SK-N-SH (cell line): ENCODE results near the gene AMZ1. TPM values are rescaled to one million over a fixed set of nuclear protein-coding genes. Genes with fewer than 3 reads are reported as not detected.

Source experiments
- CTCF ChIA-PET: fragments of 300-600, 350-600 bp; formaldehyde crosslinking; extraction: SDS; loops from one replicate; lab custom pipeline; 2021; lab: Yijun Ruan, JAX
- POLR2A ChIA-PET: fragments of 350-600 bp; sonication (Branson Sonifier 250); formaldehyde crosslinking; extraction: SDS; loops from one replicate; lab custom pipeline; 2020; ENCODE audit warnings: antibody characterized with exemption, inconsistent platforms; lab: Yijun Ruan, JAX
- DNase-seq: peaks from one replicate; pipeline ENCODE4 v3.0.0; 2012
- H2AFZ ChIP-seq: fragments of 200-600 bp; sonication (generic); 2 replicates; pipeline ENCODE4 v1.8.1; 2016; ENCODE audit warnings: antibody characterized with exemption, mild to moderate bottlenecking, low read depth
- H3F3A ChIP-seq: fragments of 200-600 bp; sonication (generic); replicated peaks from 2 replicates; pipeline ENCODE3; 2016; ENCODE audit warnings: antibody characterized with exemption, mild to moderate bottlenecking; ENCODE audit not compliant: insufficient read depth
- H3K27ac ChIP-seq, 2 experiments: fragments of 200-500 bp in 1 of 2; fragments of 200-600 bp in 1 of 2; sonication (Bioruptor generic) in 1 of 2; sonication (generic), shearing (Covaris generic) in 1 of 2; 2 replicates each; pipeline versions ENCODE4 v1.5.1 to v1.6.1; 2014 to 2016; ENCODE audit warnings: low read depth in 2 of 2, inconsistent platforms in 1 of 2, low read length in 1 of 2, mild to moderate bottlenecking in 1 of 2, mixed read lengths in 1 of 2
- H3K27me3 ChIP-seq: fragments of 200-600 bp; sonication (generic), shearing (Covaris generic); 2 replicates; pipeline ENCODE4 v1.6.1; 2016; ENCODE audit warnings: mixed run types; ENCODE audit not compliant: insufficient read depth
- H3K36me3 ChIP-seq, 2 experiments: fragments of 200-500 bp in 1 of 2; fragments of 200-600 bp in 1 of 2; sonication (Bioruptor generic) in 1 of 2; sonication (generic) in 1 of 2; replicated peaks in 1 of 2; 2 replicates each; pipeline versions ENCODE3 to v1.5.1; 2014 to 2016; ENCODE audit warnings: low read length in 1 of 2, mild to moderate bottlenecking in 1 of 2; ENCODE audit not compliant: insufficient read depth in 2 of 2, control insufficient read depth in 1 of 2
- H3K4me1 ChIP-seq, 2 experiments: fragments of 200-500 bp in 1 of 2; fragments of 200-600 bp in 1 of 2; sonication (Bioruptor generic) in 1 of 2; sonication (generic), shearing (Covaris generic) in 1 of 2; 2 replicates each; pipeline versions ENCODE4 v1.5.1 to v1.6.1; 2014 to 2016; ENCODE audit warnings: low read depth in 1 of 2, low read length in 1 of 2, mixed run types in 1 of 2; ENCODE audit not compliant: insufficient read depth in 2 of 2, control insufficient read depth in 1 of 2
- H3K4me2 ChIP-seq: fragments of 200-600 bp; sonication (generic), shearing (Covaris generic); 2 replicates; pipeline ENCODE4 v1.6.1; 2017; ENCODE audit warnings: mixed run types
- H3K4me3 ChIP-seq, 2 experiments: fragments of 200-500 bp in 1 of 2; fragments of 200-600 bp in 1 of 2; sonication (Bioruptor generic) in 1 of 2; sonication (generic), shearing (Covaris generic) in 1 of 2; 2 replicates each; pipeline versions ENCODE4 v1.5.1 to v1.8.1; 2014 to 2016; ENCODE audit warnings: low read depth in 2 of 2, inconsistent platforms in 1 of 2, low read length in 1 of 2, mild to moderate bottlenecking in 1 of 2, mixed read lengths in 1 of 2, moderate library complexity in 1 of 2
- H3K79me2 ChIP-seq: fragments of 200-600 bp; sonication (generic); 2 replicates; pipeline ENCODE4 v1.8.1; 2017; ENCODE audit warnings: mild to moderate bottlenecking; ENCODE audit not compliant: insufficient read depth
- H3K9ac ChIP-seq: fragments of 200-600 bp; sonication (generic); 2 replicates; pipeline ENCODE4 v1.6.1; 2017; ENCODE audit warnings: mixed run types
- H3K9me2 ChIP-seq: fragments of 200-600 bp; sonication (generic); 2 replicates; pipeline ENCODE4 v1.6.1; 2017; ENCODE audit warnings: mixed run types
- H3K9me3 ChIP-seq: fragments of 200-600 bp; sonication (generic); 2 replicates; pipeline ENCODE4 v1.6.1; 2017; ENCODE audit warnings: mixed run types, mild to moderate bottlenecking, moderate library complexity
- H4K20me1 ChIP-seq: fragments of 200-600 bp; sonication (generic); 2 replicates; pipeline ENCODE4 v1.6.1; 2017; ENCODE audit warnings: mild to moderate bottlenecking, mixed run types; ENCODE audit not compliant: insufficient read depth
- GATA2 ChIP-seq: sonication (generic); formaldehyde crosslinking; IDR thresholded peaks from 2 replicates; pipeline ENCODE4 v1.5.0; 2020; ENCODE audit warnings: mild to moderate bottlenecking, missing genetic modification reagents
- POLR2AphosphoS5 ChIP-seq: IDR thresholded peaks from 2 replicates; pipeline ENCODE4 v1.6.1; 2012; ENCODE audit warnings: low read depth, low read length
- TAF1 ChIP-seq: IDR thresholded peaks from 2 replicates; pipeline ENCODE4 v1.6.1; 2012; ENCODE audit warnings: low read depth, mild to moderate bottlenecking, low read length, moderate library complexity, borderline replicate concordance
- WGBS: methylation state at CpG from one replicate; pipeline ENCODE4 v1.1.6; 2017; ENCODE audit warnings: low lambda C conversion rate; 5-methylcytosine and 5-hydroxymethylcytosine counted together
- polyA plus RNA-seq, 3 experiments: library from polyadenylated mRNA; depleted of rRNA; stranded (reverse); fragments of >200 nt; gene quantifications; 2 replicates each; pipeline ENCODE4 v1.2.3, GENCODE V29; 2012
- TF ChIP-seq, protein P1 (sequence below): fragments of 200-600 bp; sonication (generic); IDR thresholded peaks from 2 replicates; pipeline ENCODE4 v1.6.1; 2017; ENCODE audit warnings: antibody characterized with exemption, mild to moderate bottlenecking, moderate library complexity
- TF ChIP-seq, protein P2 (sequence below): IDR thresholded peaks from 2 replicates; pipeline ENCODE4 v1.4.0; 2012; ENCODE audit warnings: low read depth, borderline replicate concordance

Gene AMZ1
- polyA plus RNA-seq, 1 of the 3 experiments (the other 2 are of a cell fraction): 0.15 TPM

DNA sequence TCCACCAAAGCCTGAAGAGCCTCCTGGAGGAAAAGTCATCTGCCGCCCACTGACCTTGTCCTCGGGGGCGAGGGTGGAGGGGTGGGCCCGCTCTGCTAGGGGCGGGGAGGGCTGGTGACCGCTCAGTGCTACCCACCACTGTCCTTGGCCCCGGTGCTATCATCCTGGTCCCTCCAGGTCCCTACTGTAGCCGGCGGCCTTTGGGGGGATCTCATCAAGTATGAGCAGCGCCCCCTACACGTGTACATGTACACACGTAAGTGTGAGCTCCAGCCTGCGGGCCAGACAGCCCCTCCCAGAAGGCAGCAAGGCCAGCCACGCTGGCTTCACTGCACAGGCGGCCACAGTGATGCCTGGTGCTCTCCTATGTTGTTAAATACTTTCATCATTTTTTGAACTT is 36.7 kb upstream of the AMZ1 start:
- TF ChIP-seq GATA2 (CRISPR knock-in tag): no peak
- TF ChIP-seq, protein P1, sequence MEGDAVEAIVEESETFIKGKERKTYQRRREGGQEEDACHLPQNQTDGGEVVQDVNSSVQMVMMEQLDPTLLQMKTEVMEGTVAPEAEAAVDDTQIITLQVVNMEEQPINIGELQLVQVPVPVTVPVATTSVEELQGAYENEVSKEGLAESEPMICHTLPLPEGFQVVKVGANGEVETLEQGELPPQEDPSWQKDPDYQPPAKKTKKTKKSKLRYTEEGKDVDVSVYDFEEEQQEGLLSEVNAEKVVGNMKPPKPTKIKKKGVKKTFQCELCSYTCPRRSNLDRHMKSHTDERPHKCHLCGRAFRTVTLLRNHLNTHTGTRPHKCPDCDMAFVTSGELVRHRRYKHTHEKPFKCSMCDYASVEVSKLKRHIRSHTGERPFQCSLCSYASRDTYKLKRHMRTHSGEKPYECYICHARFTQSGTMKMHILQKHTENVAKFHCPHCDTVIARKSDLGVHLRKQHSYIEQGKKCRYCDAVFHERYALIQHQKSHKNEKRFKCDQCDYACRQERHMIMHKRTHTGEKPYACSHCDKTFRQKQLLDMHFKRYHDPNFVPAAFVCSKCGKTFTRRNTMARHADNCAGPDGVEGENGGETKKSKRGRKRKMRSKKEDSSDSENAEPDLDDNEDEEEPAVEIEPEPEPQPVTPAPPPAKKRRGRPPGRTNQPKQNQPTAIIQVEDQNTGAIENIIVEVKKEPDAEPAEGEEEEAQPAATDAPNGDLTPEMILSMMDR: peak; percentile 36
- no peaks in the 10 kb centered on the region for H3K9me2 ChIP-seq
- no peak overlapping the region for H3K27ac ChIP-seq
- H3K4me3 ChIP-seq: no peak overlapping the region
- peaks cover 37 to 66% of the 10 kb centered on the region in 2 experiments for H3K36me3 ChIP-seq
- ChIA-PET CTCF (interaction anchor here (0.5 to 4.6 kb wide), 4 partner anchors 10 to 25 kb away, joined by 3 to 28 read pairs (median 10); no protein-coding TSS in a partner anchor), POLR2A (interaction anchor here (1.2 kb wide), 1 partner anchor 19 kb away, joined by 3 read pairs; no protein-coding TSS in a partner anchor)
- no peak for DNase-seq
- no peak overlapping the region for H2AFZ ChIP-seq
- peaks cover 35% of the 10 kb centered on the region for H4K20me1 ChIP-seq
- peaks cover 29% of the 10 kb centered on the region for H3K79me2 ChIP-seq
- no peak overlapping the region for H3K4me2 ChIP-seq
- H3K4me1 ChIP-seq: peaks cover 0 to 23% of the 10 kb centered on the region in 2 experiments; a peak in 1 of 4 replicates
- H3K9me3 ChIP-seq: no peaks in the 10 kb centered on the region
- H3K27me3 ChIP-seq: no peaks in the 10 kb centered on the region
- no peak overlapping the region for H3K9ac ChIP-seq
- H3F3A ChIP-seq: peaks cover 6% of the 10 kb centered on the region
- 85% methylated on average over 15 of the region's 15 CpGs for WGBS

DNA sequence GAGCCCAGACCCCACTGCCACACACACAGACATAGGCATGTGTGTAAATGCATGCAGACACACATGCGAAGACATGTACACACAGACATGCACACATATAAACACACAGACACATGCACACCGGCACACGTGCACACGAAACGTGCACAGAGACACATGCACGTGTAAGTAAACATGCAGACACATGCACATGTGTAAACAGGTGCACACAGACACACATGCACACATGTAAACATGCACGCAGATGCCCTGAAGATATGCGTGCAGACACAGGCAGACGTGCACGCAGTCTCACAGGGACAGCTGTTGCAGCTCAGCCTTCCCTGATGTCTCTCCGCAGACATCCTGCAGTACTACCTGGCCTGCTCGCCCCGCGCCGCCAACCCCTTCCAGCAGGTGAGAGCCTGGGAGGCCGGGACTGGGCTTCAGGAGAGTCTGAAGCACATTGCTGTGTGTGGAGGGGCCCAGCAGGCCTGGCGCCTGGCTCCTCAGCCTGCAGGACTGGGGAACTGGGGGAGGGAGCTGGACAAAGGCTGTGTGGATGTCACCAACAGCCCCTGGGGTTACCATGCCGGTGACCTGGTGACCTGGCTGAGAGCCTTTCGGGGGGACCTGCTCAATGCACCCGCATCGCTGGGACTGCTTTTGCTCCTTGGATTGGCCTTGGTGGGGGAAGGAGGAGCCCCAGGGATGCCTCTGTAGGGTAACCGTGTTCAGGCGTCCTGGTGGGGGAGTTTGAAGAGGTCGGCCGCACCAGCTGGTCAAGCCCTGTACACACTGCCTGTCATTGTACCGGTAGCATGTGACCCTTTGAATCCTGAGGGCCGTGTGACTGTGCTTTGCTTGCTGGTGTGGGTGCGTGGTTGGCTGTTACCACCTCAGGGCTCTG is 35.9 kb upstream of the AMZ1 start:
- Histone ChIP-seq H3K79me2 (peaks cover 26% of the 10 kb centered on the region; the same call in 1 of the 2 replicates), H3F3A (peaks cover 6% of the 10 kb centered on the region), H3K9me2 (no peaks in the 10 kb centered on the region), H3K4me3 (no peak overlapping the region), H3K27ac (no peak overlapping the region; a peak in 1 of 4 replicates), H3K9ac (no peak overlapping the region), H2AFZ (no peak overlapping the region), H4K20me1 (peaks cover 30% of the 10 kb centered on the region), H3K9me3 (no peaks in the 10 kb centered on the region), H3K4me1 (peaks cover 0 to 18% of the 10 kb centered on the region in 2 experiments; a peak in 1 of 4 replicates), H3K4me2 (no peak overlapping the region), H3K27me3 (no peaks in the 10 kb centered on the region), H3K36me3 (peaks cover 43 to 73% of the 10 kb centered on the region in 2 experiments)
- DNase-seq: no peak
- TF ChIP-seq POLR2AphosphoS5 (peak; percentile 21; the same call in 1 of the 2 replicates), TAF1 (no peak)
- TF ChIP-seq, protein P2, sequence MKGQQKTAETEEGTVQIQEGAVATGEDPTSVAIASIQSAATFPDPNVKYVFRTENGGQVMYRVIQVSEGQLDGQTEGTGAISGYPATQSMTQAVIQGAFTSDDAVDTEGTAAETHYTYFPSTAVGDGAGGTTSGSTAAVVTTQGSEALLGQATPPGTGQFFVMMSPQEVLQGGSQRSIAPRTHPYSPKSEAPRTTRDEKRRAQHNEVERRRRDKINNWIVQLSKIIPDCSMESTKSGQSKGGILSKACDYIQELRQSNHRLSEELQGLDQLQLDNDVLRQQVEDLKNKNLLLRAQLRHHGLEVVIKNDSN: no peak
- POLR2A ChIA-PET: no interaction called here
- 94% methylated on average over 25 of the region's 28 CpGs for WGBS
- CTCF ChIA-PET: interaction anchor here (0.9 to 4.6 kb wide), 5 partner anchors 8 to 29 kb away, joined by 4 to 28 read pairs (median 17); no protein-coding TSS in a partner anchor
